GM21526 (cell line): ENCODE results near the gene PLXNB2.
"Not testable (repeated sequence)": the region's sequence is repeated elsewhere in the genome, so short reads cannot be mapped to it uniquely, and the experiment has no call there.

Source experiments
- ATAC-seq: cut with Tn5 transposase; IDR thresholded peaks from one replicate; pipeline ENCODE4 v1.9.1; 2021; ENCODE audit warnings: moderate library complexity; ENCODE audit not compliant: unreplicated experiment, low FRiP score

PLXNB2 gene

DNA sequence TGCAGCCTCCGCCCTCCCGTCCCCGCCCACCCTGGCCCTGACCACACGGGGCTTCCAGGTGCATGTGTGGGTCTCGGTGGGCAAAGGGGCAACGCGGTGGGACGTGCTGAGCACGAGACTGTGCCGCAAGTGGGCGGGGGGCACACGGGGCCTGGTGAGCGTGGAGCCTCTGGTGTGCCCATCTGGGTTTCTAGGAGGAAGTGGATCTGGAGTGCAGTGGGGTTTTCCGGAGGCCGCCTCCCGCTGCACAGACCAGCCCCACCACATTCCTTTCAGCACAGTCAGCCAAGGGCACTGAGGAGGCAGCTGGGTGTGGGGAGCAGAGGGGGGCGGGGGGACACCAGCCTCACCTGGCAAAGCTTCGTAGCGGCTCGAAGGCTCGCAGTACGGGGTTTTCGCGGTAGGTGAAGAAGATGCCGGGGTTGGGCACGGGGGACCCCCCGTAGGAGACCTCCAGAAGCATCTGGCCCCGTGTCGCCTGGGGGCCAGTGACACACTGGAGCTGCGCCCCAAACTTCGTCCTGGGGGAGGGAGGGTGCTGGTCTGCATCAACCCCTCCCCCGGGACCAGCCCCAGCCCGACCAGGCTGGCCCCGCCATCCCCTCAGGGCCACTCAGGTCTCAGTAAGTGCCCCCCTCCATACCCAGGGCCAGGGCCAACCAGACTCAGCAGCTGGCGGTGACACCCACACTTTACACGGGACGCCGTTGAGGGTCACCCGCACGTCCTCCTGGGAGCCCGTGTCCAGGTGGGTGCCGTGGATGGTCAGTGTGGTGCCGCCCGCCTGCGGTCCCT lies 24.9 kb downstream of the PLXNB2 start:
- ATAC-seq = no peak

DNA sequence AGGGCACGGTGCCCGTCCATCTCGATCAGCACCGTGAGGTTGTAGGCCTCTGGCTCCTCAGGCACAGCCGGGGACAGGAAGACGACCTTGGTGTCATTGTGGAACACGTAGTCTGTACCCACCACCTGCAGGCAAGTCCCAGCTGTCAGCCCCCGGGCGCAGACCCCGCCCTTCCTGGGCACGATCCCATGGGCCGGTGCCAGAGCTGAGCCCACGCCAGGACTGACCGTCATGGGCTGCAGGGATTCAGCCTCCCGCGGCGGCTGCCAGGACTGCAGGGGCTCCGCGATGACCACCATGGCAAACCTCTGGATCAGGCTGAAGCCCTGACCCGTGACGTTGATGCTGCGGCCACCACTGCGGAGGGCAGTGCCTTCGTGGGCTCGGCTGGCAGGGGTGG lies 25.5 kb downstream of the PLXNB2 start:
- ATAC-seq = no peak

- ATAC-seq = no peak
These were observed 26.1 kb downstream of the PLXNB2 start for GRCh38 chr22:50281384-50281760.

- ATAC-seq = no peak
These were observed 26.6 kb downstream of the PLXNB2 start for GRCh38 chr22:50280708-50281383.

- no peak for ATAC-seq
These were observed 27.3 kb downstream of the PLXNB2 start for GRCh38 chr22:50280022-50280707.

- ATAC-seq = no peak
These were observed 28.4 kb downstream of the PLXNB2 start for GRCh38 chr22:50278956-50279619.

DNA sequence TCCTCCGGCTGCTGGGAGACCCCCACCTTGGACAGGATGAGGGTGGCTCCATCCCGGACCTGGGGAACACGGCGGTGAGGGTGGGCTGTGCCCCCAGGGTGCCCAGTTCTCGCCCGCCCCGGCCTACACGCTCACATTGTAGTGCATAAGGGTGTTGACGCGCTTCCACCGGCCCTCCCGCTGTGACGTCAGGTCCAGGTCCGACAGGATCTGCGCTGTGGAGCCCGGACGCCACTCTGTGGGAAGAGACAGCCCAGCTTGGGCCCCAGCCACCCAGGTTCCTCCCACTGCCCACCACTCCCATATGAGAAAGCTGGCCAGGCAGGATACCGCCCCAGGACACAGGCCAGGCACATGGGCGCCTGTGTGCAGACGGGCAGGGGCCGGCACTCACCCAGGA lies 29.0 kb downstream of the PLXNB2 start:
- ATAC-seq = no peak

DNA sequence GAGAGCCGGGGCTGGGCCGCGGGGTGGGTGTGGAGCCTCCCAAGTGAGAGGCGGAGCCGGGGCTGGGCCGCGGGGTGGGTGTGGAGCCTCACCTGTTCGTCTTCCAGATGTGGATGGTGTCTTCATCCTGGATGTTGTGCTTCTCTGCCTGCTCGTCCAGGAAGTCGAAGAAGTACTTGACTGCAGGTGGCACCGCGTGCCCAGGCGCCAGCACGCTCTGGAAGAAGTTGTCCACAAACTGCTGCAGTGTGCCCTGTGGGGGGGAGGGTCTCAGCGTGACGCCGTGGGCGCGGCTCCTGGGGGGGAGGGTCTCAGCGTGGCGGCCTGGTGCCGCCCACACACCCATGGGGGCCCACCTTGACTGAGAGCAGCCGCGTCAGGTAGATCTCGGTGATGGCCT lies 29.7 kb downstream of the PLXNB2 start:
- no peak for ATAC-seq

DNA sequence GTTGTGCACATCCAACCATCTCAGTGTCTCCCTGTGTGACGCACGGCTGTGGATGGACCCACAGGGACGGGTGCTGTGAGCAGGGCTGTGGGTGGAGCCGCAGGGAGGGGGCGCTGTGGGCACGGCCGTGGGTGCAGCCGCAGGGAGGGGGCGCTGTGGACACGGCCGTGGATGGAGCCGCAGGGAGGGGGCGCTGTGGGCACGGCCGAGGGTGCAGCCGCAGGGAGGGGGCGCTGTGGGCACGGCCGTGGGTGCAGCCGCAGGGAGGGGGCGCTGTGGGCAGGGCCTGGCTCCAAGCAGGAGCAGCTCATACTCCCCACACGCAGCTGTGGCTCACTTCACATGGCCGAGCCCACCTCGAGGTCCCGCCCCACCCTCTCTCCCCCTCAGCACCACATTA lies 31.3 kb downstream of the PLXNB2 start:
- ATAC-seq = no peak

GRCh38 chr22:50275181-50276055 lies 32.0 kb downstream of the PLXNB2 start:
- ATAC-seq = no peak

GRCh38 chr22:50274771-50275170 lies 32.7 kb downstream of the PLXNB2 start:
- ATAC-seq = no peak

- ATAC-seq = no peak
These were observed 33.1 kb downstream of the PLXNB2 start for GRCh38 chr22:50274311-50274710.

DNA sequence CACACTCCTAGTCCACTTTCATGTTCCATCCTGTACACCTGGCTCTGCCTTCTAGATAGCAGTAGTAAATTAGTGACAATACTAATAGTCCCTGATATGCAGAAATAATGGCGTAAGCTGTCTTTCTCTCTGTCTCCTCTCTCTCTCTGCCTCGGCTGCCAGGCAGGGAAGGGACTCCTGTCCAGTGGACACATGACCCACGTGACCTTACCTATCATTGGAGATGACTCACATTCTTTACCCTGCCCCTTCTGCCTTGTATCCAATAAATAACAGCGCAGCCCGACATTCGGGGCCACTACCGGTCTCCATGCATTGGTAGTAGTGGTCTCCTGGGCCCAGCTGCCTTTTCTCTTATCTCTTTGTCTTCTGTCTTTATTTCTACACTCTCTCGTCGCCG lies 33.7 kb downstream of the PLXNB2 start:
- not testable (repeated sequence) for ATAC-seq

DNA sequence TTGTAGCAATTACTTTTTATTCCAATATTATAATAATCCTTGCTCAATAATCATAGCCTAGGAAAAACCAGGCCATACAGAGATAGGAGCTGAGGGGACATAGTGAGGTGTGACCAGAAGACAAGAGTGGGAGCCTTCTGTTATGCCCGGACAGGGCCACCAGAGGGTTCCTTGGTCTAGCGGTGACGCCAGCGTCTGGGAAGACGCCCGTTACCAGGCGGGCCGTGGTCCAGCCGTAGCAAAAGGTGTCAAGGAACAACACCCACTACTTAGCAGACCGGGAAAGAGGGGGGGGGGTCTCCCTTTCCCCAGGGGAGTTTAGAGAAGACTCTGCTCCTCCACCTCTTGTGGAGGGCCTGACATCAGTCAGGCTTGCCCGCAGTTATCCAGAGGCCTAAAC lies 34.1 kb downstream of the PLXNB2 start:
- ATAC-seq = not testable (repeated sequence)

DNA sequence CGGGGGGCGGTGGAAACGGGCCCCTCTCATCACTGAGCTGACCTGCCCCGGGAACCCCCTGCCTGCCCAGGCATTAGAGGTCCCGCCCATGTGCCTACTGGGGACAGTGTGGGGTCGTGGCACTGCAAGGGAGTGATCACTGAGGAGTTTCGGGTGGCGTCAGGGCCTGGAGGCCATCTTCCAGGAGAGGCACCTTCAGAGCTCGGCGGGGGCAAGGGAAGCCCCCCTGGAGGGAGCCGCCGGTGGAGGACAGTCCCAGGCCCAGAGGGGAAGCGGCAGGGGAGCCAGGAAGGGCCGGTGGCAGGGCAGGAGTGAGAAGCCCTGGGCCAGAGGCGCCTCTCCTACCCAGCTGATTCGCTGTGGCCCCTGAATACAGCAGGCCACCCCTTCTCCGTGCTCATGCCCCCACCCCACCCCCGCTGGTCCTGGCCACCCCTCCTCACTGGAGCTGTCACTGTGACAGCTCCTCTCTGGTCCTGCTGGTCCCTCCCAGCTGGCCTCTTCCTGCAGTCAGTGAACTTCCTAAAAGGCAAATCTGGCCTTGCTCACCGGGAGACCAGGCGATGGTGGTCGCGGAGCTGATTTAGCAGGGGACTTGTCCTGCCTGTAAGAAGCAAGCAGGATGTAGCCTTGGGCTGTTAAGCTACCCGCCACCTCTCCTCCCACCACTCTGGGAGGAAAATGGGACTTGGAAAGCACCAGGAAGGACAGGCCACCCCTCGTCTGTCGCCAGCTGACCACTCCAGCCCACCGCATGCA lies 35.2 kb downstream of the PLXNB2 start:
- no peak for ATAC-seq

- ATAC-seq = no peak
These were observed 35.9 kb downstream of the PLXNB2 start for GRCh38 chr22:50271519-50271970.

DNA sequence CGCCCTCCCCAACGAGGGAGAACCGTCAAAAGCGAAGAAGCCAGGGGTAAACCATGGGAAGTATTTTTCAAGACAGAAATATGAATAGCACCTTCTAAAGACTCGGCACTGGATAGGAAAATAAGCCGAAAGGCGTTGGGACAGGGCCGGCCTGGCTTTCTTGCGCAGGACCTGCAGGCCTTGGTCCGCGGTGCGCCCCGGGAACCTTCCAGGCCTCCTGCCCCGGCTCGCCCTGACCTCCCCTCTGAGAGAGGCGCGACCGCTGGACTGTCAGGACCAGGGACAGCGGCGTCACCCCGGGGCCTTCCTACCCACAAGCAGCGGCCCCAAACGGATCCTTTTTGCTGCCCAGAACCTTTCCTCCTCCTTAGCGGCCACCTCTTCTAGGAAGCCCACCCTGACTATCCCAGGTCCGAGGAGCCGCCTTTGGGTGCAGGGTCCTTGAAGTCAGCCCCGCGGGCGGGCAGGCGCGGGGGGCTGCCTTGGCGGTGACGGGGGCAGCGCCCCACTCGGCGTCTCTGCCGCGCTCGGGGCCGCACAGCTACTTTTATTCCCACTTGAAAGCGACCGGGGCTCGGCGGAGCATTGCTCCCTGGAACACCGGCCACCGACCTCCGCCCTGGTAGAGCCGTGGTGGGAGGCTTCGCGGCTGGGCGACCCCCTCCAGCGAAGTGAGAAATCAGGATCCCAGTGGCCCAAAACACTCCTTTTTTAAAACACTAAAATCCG lies 36.6 kb downstream of the PLXNB2 start:
- ATAC-seq = no peak

DNA sequence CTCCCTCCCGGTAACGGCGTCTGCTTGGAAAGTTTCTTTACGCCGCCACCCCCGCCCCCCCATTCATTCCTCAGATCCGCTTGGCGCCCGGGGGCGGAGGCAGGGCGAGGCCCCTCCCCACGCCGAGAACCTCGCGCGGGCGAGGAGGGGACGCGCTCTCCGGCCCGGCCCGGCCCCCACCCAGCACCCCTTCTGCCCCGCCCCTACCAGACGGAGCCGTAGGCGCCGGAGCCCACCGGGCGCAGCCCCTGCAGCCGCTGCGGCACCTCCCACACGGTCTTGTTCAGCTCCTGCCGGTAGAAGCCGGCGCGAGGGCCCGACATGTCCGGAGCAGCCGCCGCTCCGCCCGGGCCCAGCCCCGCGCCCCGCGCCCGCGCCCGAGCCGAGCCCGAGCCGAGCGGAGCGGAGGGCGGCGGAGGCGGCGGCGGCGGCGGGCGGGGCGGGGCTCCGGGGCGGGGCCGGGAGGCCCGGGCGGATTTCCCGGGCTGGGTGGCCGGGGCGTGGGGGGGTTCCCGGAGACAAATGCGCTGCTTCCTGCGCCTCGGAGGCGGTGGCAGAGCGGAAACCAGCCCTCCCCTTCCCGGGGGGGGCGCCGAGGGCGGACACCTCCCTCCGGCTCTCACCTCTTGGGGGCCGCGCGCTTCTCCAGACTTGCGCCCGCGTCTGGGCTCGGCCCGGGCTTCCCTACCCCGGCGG lies 37.3 kb downstream of the PLXNB2 start, which contains the start of gene MAPK11:
Gene MAPK11 (minus strand): TSS at position 411 of the 696 bp plus-strand sequence. CDS start 88 bp downstream, at position 323.
- no peak for ATAC-seq
